ENCODE measurements around the gene AXIN1.
A peak's percentile ranks its signal among the peaks of the same experiment; 100 is the strongest.

The AXIN1 gene

DNA sequence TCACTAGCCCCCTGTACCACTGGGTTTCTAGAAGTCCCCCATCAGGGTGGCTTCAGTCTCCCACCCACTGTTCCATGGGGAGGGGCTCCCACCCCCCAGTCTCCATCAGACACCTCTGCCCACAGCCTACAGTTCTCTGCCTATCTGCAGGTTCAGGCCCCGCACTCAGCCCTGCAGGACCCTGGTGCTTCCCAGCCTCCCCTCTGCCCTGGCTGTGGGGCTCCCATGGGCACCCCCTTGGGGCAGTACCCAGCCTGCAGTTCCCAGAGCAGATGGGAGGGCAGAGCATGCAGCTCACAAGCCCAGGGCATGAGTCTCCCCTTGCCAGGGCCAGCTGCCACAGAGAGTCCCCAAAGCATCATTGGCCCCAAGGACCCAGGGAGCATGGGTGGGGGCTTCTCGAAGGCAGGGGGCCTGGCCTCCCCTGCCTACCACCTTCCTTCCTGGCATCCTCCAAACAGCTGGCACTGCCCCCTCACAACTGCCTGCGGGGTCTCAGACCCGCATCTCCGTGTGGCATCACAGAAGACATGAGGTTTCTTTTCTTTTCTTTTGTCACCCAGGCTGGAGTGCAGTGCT, 20.6 kb upstream of the AXIN1 start:
- Histone ChIP-seq H3K36me3 (ENCODE audit: control insufficient read depth, insufficient read depth, low read length, severe bottlenecking) (peaks cover 55% of the 10 kb centered on the region), H3K27me3 (replicated peaks; ENCODE audit: control insufficient read depth, insufficient read depth, low read length) (no peaks in the 10 kb centered on the region), H3K9me3 (ENCODE audit: control insufficient read depth, low read length) (no peaks in the 10 kb centered on the region), H3K4me1 (ENCODE audit: control insufficient read depth, insufficient read depth, low read length) (peaks cover 7% of the 10 kb centered on the region), H3K9ac (ENCODE audit: low read length) (no peak overlapping the region), H3K4me3 (ENCODE audit: low read length) (no peak overlapping the region)
- no peak for DNase-seq (ENCODE audit: low read depth)

DNA sequence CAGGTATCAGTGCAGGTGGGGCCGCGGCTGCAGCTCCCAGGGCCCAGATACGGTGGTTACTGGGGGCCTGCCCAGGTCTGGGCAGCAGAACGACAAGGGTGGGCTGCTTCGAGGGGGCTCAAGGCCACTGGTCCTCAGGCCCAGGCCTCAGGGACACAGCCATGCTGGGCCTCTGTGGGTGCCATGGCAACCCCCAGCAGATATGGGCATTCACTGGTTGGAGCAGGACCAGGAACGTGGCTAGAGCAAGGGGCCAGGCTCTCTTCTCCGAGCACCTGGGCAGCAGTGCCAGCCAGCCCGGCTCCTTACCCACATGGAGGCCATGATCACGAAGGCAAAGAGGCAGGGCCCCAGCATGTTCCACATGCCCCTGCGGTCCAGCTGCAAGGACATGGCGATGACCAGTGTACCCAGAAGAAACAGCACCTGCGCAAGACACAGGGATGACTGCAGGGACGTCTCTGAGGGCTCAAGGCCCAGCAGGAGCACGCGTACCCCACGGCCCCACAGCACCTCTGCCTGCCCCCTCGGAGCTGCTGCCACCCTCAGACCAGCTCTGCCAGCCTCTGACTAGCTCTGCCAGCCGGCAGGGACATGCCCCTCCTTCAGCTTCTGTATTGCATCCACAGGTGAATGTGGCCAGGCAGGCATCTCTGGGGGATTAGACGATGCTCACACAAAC, 19.9 kb upstream of the AXIN1 start:
- Histone ChIP-seq H3K9me3 (ENCODE audit: control insufficient read depth, low read length) (no peaks in the 10 kb centered on the region), H3K9ac (ENCODE audit: low read length) (no peak overlapping the region), H3K4me1 (ENCODE audit: control insufficient read depth, insufficient read depth, low read length) (peaks cover 7% of the 10 kb centered on the region), H3K27me3 (replicated peaks; ENCODE audit: control insufficient read depth, insufficient read depth, low read length) (no peaks in the 10 kb centered on the region), H3K36me3 (ENCODE audit: control insufficient read depth, insufficient read depth, low read length, severe bottlenecking) (peaks cover 62% of the 10 kb centered on the region), H3K4me3 (ENCODE audit: low read length) (no peak overlapping the region)
- no peak for DNase-seq (ENCODE audit: low read depth)

DNA sequence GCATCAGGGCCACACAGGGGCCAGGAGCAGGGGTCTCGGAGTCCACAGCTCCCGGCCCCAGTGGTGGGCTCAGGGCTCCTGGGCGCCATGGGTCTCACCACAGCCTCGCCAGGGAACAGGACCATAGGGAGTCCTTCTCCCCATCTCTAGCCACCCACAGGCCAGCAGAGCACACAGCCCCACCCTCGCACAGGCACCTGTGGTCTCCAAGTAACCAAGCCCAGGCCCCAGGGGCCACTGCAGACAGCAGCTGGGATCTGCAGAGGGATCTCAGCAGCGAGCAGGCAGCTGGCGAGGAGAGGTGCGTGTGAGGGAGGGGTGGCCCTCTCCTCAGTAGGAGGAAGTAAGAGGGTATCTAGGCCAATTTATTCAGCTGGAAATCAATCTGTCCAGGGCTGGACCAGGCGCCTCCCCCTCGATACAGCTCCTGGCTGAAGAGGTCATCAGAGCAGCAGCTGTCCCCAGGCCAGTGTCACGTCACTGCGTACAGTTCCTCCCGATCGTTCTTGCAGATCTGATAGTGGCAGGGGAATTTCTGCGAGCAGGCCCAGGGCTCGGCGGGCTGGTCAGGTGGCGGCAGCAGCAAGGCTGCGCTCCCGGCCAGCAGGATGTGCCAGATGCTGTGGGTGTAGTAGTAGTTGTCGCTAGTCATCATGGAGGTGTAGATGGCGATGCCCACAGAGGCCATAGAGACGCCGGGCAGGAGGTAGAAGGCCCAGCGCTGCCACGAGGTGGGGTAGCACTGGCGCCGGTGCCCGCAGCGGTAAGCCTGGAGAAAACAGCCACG, 19.2 kb upstream of the AXIN1 start:
- Histone ChIP-seq H3K36me3 (ENCODE audit: control insufficient read depth, insufficient read depth, low read length, severe bottlenecking) (peaks cover 69% of the 10 kb centered on the region), H3K27me3 (replicated peaks; ENCODE audit: control insufficient read depth, insufficient read depth, low read length) (no peaks in the 10 kb centered on the region), H3K9ac (ENCODE audit: low read length) (no peak overlapping the region), H3K4me1 (ENCODE audit: control insufficient read depth, insufficient read depth, low read length) (peaks cover 7% of the 10 kb centered on the region), H3K4me3 (ENCODE audit: low read length) (no peak overlapping the region), H3K9me3 (ENCODE audit: control insufficient read depth, low read length) (no peaks in the 10 kb centered on the region)
- DNase-seq (ENCODE audit: low read depth), result no peak

DNA sequence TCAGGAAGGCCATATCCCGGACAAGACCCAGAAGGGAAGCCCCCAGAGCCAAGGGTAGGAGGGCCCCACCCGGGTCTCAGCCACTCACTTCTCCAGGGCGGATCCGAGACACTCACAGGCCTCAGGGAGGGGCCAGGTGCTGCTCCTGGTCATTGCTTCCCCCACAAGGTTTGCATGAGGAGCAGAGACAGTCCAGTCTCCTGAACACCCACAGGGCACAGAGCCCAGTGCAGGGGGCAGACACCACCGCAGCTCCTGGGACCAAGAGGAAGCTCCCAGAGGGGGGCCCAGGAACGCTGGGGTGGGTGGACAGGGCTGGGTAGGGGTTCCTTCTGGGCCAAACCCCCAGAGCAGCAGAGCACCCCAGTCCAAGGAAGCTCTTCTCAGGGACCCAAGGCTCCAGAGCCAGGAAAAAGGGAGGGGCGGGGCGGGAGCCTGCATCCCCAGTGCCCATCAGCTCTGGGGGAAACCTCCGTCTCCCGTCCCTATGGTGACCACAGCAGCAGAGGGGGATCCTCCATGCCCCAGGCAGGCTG, 18.5 kb upstream of the AXIN1 start:
- peak overlapping the region; percentile 73 for H3K9ac ChIP-seq (ENCODE audit: low read length)
- H3K4me3 ChIP-seq (ENCODE audit: low read length), result peak overlapping the region; percentile 52
- no peak for DNase-seq (ENCODE audit: low read depth)
- peaks cover 7% of the 10 kb centered on the region for H3K4me1 ChIP-seq (ENCODE audit: control insufficient read depth, insufficient read depth, low read length)
- H3K9me3 ChIP-seq (ENCODE audit: control insufficient read depth, low read length), result no peaks in the 10 kb centered on the region
- H3K36me3 ChIP-seq (ENCODE audit: control insufficient read depth, insufficient read depth, low read length, severe bottlenecking), result peaks cover 65% of the 10 kb centered on the region
- no peaks in the 10 kb centered on the region for H3K27me3 ChIP-seq (replicated peaks; ENCODE audit: control insufficient read depth, insufficient read depth, low read length)

DNA sequence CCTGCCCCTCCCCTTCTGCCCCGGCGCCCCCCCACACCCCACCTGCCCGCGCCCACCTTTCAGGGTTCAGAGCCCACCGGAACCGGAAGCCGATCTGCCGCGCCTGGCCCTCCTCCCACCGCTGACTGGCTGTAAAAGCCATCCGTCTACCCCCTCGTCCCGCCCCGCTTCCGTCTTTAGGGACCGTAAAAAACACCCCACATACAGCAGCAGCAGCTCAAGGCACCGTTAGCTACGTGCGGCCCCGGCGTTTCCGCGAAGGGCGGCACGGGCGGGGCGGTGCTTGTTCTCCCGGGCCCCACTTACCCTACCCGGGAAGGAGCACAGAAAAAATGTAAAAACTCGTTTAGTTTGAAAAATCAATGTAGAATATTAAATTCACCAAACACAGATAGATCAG, 17.9 kb upstream of the AXIN1 start, which contains the start of gene MRPL28:
TSS of gene MRPL28 (minus strand) at position 96 of the 400 bp plus-strand sequence. CDS start 320 bp downstream, outside the sequence.
- DNase-seq (ENCODE audit: low read depth), result peak; percentile 98
- H3K36me3 ChIP-seq (ENCODE audit: control insufficient read depth, insufficient read depth, low read length, severe bottlenecking), result peaks cover 62% of the 10 kb centered on the region
- H3K4me3 ChIP-seq (ENCODE audit: low read length), result peak within 1 kb of the TSS; percentile 68

DNA sequence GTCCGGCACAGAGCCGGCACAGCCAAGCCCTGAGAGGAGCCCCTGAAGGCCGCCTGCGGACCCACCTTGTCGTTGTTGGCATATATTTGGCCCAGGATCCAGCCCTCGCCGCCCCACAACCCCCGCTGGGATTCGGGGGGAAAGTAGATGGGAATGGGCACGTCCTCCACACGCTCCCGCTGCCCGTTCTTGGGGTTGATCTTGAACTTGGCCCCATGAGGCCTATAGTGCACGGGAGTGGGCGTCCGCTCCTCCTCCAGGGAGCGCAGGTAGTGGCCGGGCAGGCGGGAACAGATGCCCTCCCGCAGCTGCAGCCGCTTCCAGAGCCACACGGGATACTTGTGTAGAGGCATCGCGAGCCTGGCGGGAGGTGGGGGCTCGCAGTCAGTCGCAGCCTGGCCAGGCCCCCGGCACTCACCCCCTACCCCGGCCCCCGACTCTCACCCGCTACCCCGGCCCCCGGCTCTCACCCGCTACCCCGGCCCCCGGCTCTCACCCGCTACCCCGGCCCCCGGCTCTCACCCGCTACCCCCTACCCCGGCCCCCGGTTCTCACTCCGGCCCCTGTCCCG, 17.4 kb upstream of the AXIN1 start:
- peak overlapping the region; percentile 68 for H3K4me3 ChIP-seq (ENCODE audit: low read length)
- no peaks in the 10 kb centered on the region for H3K9me3 ChIP-seq (ENCODE audit: control insufficient read depth, low read length)
- H3K27me3 ChIP-seq (replicated peaks; ENCODE audit: control insufficient read depth, insufficient read depth, low read length), result no peaks in the 10 kb centered on the region
- peak overlapping the region; percentile 29 for H3K9ac ChIP-seq (ENCODE audit: low read length)
- H3K36me3 ChIP-seq (ENCODE audit: control insufficient read depth, insufficient read depth, low read length, severe bottlenecking), result peaks cover 59% of the 10 kb centered on the region
- peak; percentile 53 for DNase-seq (ENCODE audit: low read depth)
- H3K4me1 ChIP-seq (ENCODE audit: control insufficient read depth, insufficient read depth, low read length), result peaks cover 7% of the 10 kb centered on the region

More for the DNA sequence above, 17.9 kb upstream of the AXIN1 start, which contains the start of gene MRPL28:
- Histone ChIP-seq H3K9me3 (ENCODE audit: control insufficient read depth, low read length) (no peaks in the 10 kb centered on the region), H3K9ac (ENCODE audit: low read length) (peak within 1 kb of the TSS; percentile 73), H3K4me1 (ENCODE audit: control insufficient read depth, insufficient read depth, low read length) (peaks cover 7% of the 10 kb centered on the region), H3K27me3 (replicated peaks; ENCODE audit: control insufficient read depth, insufficient read depth, low read length) (no peaks in the 10 kb centered on the region)

DNA sequence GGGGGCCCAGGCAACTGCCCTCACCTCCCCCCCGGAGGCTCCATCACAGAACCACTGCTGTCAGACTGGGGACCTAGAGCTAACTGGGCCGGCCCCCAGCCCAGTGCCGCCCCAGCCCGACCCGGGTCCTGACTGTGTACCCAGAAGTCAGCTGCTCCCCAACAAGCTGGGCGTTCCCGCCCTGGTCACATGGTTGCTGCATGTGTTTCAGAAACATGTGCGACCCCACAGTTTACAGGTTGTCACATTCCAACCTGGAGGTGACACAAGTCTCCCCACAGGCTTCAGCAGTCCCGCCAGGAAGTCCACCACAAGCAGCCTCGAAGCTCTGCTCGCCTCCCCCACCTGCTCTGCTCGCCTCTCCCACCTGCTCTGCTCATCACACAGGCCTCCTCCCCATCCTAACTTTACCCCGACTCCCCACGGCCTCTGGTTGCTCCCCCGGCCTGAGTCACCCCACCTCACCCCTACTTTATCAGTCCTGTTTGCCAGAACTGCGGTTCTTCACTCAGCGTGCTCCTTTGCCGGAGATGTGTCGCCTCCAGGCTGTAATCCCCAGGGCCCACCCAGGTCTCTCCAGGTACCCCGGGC, 16.8 kb upstream of the AXIN1 start:
- Histone ChIP-seq H3K9ac (ENCODE audit: low read length) (peak overlapping the region; percentile 29), H3K4me3 (ENCODE audit: low read length) (peak overlapping the region; percentile 68), H3K9me3 (ENCODE audit: control insufficient read depth, low read length) (no peaks in the 10 kb centered on the region), H3K4me1 (ENCODE audit: control insufficient read depth, insufficient read depth, low read length) (peaks cover 7% of the 10 kb centered on the region), H3K36me3 (ENCODE audit: control insufficient read depth, insufficient read depth, low read length, severe bottlenecking) (peaks cover 53% of the 10 kb centered on the region), H3K27me3 (replicated peaks; ENCODE audit: control insufficient read depth, insufficient read depth, low read length) (no peaks in the 10 kb centered on the region)
- no peak for DNase-seq (ENCODE audit: low read depth)

DNA sequence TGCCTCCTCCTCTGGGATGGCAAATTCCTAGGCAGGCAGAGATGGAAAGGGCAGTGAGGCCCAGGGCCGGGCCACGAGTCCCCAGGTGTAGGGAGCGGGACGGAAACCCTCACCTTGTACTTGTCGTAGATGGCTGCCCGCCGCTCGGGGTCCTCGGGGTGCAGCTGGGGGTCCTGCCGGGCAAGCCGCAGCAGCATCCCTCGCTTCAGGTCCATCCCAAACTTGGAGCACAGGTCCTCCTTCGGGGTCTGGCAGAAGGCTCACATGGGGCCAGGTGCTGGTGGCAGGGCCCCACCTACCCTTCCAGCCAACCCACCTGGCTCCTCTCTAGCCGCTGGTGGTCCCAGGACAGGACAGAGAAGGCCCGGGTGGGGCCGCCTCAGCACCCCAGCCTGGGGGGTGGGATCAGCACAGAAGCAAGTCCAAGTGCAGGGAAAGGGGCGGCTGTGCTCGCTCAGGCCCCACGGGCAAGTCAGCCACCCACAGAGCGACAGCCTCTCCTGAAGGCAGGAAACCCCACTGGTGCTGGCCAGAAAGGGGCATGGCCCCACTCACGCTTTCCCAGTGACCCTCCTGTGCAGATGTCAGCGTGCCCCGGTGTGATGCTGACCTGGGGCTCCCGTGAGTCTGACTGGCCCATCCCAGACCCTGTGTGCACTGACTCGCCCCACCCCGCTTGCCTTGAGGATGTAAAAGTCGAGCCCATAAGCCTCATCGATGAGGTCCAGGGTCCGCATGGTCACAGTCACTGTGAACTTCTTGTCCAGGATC, 16.1 kb upstream of the AXIN1 start:
- Histone ChIP-seq H3K4me3 (ENCODE audit: low read length) (no peak overlapping the region), H3K9me3 (ENCODE audit: control insufficient read depth, low read length) (no peaks in the 10 kb centered on the region), H3K9ac (ENCODE audit: low read length) (no peak overlapping the region), H3K4me1 (ENCODE audit: control insufficient read depth, insufficient read depth, low read length) (peaks cover 7% of the 10 kb centered on the region), H3K36me3 (ENCODE audit: control insufficient read depth, insufficient read depth, low read length, severe bottlenecking) (peaks cover 45% of the 10 kb centered on the region), H3K27me3 (replicated peaks; ENCODE audit: control insufficient read depth, insufficient read depth, low read length) (no peaks in the 10 kb centered on the region)
- DNase-seq (ENCODE audit: low read depth), result no peak

DNA sequence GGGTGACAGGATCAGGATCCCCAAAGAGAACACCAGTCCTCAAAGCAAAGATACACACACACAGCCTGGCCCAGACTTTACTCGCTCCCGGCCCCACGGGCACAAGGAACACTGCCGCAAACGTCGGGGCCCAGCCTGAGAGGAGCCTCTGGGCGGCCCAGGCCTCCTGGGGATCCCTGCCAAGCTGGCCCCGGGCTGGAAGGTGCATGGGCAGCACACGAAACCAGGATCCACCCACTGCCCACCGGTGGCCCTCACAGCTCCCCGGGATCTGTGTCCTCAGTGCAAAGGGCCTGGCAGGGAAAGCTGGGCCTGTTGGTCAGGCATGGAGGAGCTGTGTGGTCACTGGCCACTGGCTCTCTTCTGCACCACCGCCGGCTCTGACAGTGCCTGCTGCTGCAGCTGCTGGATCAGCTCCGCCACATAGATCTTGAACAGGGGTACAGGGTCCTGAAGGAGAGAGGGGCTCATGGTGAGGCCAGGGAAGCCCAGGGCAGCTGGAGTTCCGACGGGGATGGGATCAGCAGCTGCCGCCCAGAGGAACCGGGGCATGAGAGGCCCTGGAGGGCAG, 14.9 kb upstream of the AXIN1 start:
- H3K4me3 ChIP-seq (ENCODE audit: low read length), result no peak overlapping the region
- H3K9ac ChIP-seq (ENCODE audit: low read length), result no peak overlapping the region
- H3K9me3 ChIP-seq (ENCODE audit: control insufficient read depth, low read length), result no peaks in the 10 kb centered on the region
- H3K27me3 ChIP-seq (replicated peaks; ENCODE audit: control insufficient read depth, insufficient read depth, low read length), result peaks cover 3% of the 10 kb centered on the region
- peaks cover 34% of the 10 kb centered on the region for H3K36me3 ChIP-seq (ENCODE audit: control insufficient read depth, insufficient read depth, low read length, severe bottlenecking)
- no peak for DNase-seq (ENCODE audit: low read depth)
- H3K4me1 ChIP-seq (ENCODE audit: control insufficient read depth, insufficient read depth, low read length), result peaks cover 7% of the 10 kb centered on the region

DNA sequence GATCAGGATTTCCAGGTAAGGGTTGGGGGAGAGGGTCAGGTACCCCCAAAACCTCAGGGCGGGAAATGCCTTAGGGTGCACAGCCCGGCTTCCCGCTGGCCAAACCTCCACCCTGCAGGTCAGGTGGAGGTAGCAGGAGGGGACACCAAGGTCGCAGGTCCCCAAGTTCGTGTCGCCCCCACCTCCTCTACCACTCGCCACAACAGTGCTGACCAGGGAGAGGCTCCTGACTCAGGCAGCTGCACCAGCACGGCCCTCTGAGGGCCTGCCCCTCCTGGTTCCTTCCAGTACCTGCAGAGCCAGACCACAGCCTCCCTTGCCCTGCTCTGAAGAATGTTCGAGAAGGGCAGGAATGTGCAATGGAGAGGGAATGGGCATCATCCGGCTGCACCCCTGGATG, 14.0 kb upstream of the AXIN1 start:
- no peak for DNase-seq (ENCODE audit: low read depth)
- Histone ChIP-seq H3K4me3 (ENCODE audit: low read length) (no peak overlapping the region), H3K27me3 (replicated peaks; ENCODE audit: control insufficient read depth, insufficient read depth, low read length) (peaks cover 5% of the 10 kb centered on the region), H3K36me3 (ENCODE audit: control insufficient read depth, insufficient read depth, low read length, severe bottlenecking) (peaks cover 25% of the 10 kb centered on the region), H3K9ac (ENCODE audit: low read length) (no peak overlapping the region), H3K9me3 (ENCODE audit: control insufficient read depth, low read length) (no peaks in the 10 kb centered on the region), H3K4me1 (ENCODE audit: control insufficient read depth, insufficient read depth, low read length) (peaks cover 7% of the 10 kb centered on the region)
